HUES64 (cell line): Measurements from ENCODE around the gene GALNT17.

ENCODE experiments used
- H3K27ac ChIP-seq: 2 replicates; pipeline ENCODE4 v1.7.0; 2013; ENCODE audit warnings: low read depth, low read length, inconsistent platforms
- H3K27me3 ChIP-seq: 2 replicates; pipeline ENCODE4 v1.6.1; 2013; ENCODE audit warnings: mild to moderate bottlenecking, low read length; ENCODE audit not compliant: insufficient read depth
- H3K36me3 ChIP-seq: 2 replicates; pipeline ENCODE4 v1.6.1; 2013; ENCODE audit warnings: mild to moderate bottlenecking, low read length; ENCODE audit not compliant: insufficient read depth
- H3K4me1 ChIP-seq: 2 replicates; pipeline ENCODE4 v1.6.1; 2013; ENCODE audit warnings: mild to moderate bottlenecking, low read length, moderate library complexity; ENCODE audit not compliant: insufficient read depth
- H3K4me3 ChIP-seq: 2 replicates; pipeline ENCODE4 v1.5.1; 2013; ENCODE audit warnings: mild to moderate bottlenecking, low read length, moderate library complexity
- H3K9ac ChIP-seq: 2 replicates; pipeline ENCODE4 v1.6.1; 2013; ENCODE audit warnings: mild to moderate bottlenecking, low read depth, low read length
- H3K9me3 ChIP-seq: 2 replicates; pipeline ENCODE4 v1.6.1; 2013; ENCODE audit warnings: low read depth, low read length; ENCODE audit not compliant: insufficient read depth
- WGBS: fragments of 150-250, 120-280 bp; methylation state at CpG from one replicate; pipeline ENCODE4 v1.1.7; 2013; ENCODE audit warnings: missing lambda C conversion rate; 5-methylcytosine and 5-hydroxymethylcytosine counted together

The GALNT17 gene

DNA sequence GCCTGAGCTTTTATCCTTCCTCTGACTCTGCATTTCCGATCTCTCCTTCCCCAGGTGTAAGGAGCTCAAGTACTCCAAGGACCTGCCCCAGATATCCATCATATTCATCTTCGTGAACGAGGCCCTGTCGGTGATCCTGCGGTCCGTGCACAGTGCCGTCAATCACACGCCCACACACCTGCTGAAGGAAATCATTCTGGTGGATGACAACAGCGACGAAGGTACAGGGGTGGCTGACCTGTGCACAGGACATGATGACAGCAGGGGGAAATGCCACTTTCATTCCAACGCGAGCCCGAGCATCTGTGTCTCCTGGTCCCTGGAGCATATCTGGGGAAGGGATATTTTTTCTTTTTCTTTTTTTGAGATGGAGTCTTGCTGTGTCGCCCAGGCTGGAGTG, 256.2 kb downstream of the GALNT17 start:
- Histone ChIP-seq H3K4me3 (no peak overlapping the region), H3K9me3 (no peaks in the 10 kb centered on the region), H3K4me1 (peaks cover 12% of the 10 kb centered on the region; the same call in 1 of the 2 replicates), H3K36me3 (peaks cover 16% of the 10 kb centered on the region; the same call in 1 of the 2 replicates), H3K27me3 (no peaks in the 10 kb centered on the region), H3K27ac (no peak overlapping the region), H3K9ac (no peak overlapping the region)
- WGBS: 96% methylated on average over 13 of the region's 14 CpGs

DNA sequence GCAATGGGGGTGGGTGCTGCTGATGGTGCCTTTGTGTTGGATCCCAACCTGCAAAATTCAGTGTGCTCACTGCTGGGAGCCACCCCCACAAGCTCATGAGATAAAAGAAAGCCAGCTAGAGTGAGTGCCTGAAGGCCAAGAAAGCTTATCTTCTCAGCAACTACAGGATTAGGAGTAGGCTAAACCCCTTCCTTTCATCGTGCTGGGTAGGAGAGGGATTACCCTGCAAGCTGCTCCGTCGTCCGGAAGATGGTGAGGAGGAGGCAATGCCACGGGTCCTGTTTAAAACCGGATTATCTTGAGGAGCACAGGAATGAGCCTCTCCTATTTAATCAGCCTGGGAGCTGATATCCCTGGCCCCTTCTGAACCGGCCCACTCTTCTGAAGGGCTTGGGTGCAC, 258.0 kb downstream of the GALNT17 start:
- 0 out of 2 replicates have a peak, but pooled peaks cover under 1% of the 10 kb centered on the region for H3K9me3 ChIP-seq
- no peak overlapping the region for H3K4me3 ChIP-seq
- no peaks in the 10 kb centered on the region for H3K27me3 ChIP-seq
- WGBS: 85% methylated on average over 7 of the region's 7 CpGs
- peaks cover 16% of the 10 kb centered on the region for H3K36me3 ChIP-seq
- H3K4me1 ChIP-seq: 0 out of 2 replicates have a peak, but pooled peaks cover 11% of the 10 kb centered on the region
- H3K27ac ChIP-seq: no peak overlapping the region
- H3K9ac ChIP-seq: no peak overlapping the region

DNA sequence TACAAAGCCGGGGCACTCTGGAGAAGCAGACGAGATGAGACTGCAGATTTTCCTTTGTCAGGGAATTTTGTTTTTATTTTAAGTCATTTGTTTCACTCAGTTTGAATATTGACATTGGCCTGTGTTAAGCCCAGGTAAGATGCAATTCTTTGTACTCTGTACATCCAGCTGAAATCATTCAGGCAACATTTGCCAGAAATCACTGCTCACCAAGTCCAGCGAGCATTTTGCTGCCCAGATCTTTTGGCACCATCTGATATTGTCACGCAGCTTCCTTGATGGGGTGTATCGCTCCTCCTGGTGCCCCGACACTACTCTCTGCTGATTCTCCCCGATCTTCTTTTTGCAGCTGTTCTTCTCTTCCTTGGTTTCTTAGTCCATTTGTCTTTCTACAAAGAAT, 261.7 kb downstream of the GALNT17 start:
- Histone ChIP-seq H3K4me1 (0 out of 2 replicates have a peak, but pooled peaks cover 6% of the 10 kb centered on the region), H3K27me3 (no peaks in the 10 kb centered on the region), H3K36me3 (peaks cover 27% of the 10 kb centered on the region), H3K4me3 (no peak overlapping the region), H3K9me3 (peaks cover 17% of the 10 kb centered on the region; the same call in 1 of the 2 replicates), H3K27ac (no peak overlapping the region), H3K9ac (no peak overlapping the region)
- WGBS: 95% methylated on average over 7 of the region's 7 CpGs

DNA sequence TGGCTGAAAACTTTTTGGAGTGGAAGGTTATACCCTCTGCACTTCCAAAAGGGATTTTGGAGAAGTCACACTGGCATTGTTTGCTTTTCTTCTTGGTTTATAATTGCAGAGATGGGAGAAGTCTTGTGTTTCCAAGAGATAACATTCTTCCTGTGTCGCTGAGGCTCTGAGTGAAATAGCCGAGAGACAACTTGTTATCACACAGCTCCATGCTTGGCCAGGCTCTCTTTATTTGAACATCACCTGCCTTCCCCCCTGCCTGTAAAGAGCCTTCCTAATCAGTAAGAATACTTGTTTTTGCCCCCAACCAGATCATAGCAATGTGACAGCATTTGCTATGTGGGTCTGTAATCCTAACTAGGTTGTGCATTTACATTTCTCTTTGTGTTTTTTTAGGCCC, 270.7 kb downstream of the GALNT17 start:
- no peaks in the 10 kb centered on the region for H3K27me3 ChIP-seq

DNA sequence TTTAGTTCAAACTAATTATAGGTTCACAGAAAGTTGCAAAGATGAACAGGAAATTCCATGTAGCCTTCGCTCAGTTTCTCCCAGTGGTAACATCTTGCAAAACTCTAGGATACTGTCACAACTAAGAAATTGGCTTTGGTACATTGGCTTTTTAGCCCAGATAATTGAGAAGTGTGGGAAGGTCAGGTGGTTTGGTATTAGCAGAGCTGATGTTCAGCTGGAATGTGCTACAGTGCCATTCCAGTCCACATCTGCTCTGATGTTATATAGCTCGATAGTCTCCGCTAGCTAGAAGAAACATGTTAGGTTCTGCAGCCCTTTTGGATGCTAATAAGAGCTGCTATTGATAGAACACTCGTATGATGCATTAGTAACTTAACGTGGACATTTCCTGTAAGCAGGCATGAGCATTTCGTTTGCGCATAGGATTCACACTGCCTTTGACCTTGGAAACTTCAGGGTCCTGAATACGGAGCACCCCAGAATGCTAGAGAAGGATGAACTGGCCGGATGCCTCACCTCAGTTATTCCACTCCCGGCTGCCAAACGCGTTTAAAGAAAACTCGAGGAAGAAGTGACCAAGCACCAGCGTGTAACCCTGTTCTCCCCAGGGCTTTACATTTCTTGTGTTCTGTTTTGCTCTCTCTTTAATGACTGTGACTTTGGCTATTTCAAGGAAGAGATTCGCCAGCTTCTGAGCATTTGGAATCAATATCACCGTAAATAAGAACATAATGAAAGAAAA, 271.4 kb downstream of the GALNT17 start:
- Histone ChIP-seq H3K9ac (no peak overlapping the region), H3K4me3 (no peak overlapping the region), H3K36me3 (peaks cover 18% of the 10 kb centered on the region), H3K27ac (no peak overlapping the region), H3K9me3 (peaks cover 7% of the 10 kb centered on the region; the same call in 1 of the 2 replicates), H3K4me1 (peaks cover 4% of the 10 kb centered on the region; the same call in 1 of the 2 replicates), H3K27me3 (no peaks in the 10 kb centered on the region)
- WGBS: 90% methylated on average over 16 of the region's 16 CpGs

More for the DNA sequence above, 270.7 kb downstream of the GALNT17 start:
- H3K27ac ChIP-seq: no peak overlapping the region
- no peak overlapping the region for H3K9ac ChIP-seq
- H3K4me1 ChIP-seq: peaks cover 4% of the 10 kb centered on the region; the same call in 1 of the 2 replicates
- peaks cover 7% of the 10 kb centered on the region; the same call in 1 of the 2 replicates for H3K9me3 ChIP-seq
- peaks cover 18% of the 10 kb centered on the region for H3K36me3 ChIP-seq
- WGBS: 84% methylated on average over 2 of the region's 2 CpGs
- H3K4me3 ChIP-seq: no peak overlapping the region

DNA sequence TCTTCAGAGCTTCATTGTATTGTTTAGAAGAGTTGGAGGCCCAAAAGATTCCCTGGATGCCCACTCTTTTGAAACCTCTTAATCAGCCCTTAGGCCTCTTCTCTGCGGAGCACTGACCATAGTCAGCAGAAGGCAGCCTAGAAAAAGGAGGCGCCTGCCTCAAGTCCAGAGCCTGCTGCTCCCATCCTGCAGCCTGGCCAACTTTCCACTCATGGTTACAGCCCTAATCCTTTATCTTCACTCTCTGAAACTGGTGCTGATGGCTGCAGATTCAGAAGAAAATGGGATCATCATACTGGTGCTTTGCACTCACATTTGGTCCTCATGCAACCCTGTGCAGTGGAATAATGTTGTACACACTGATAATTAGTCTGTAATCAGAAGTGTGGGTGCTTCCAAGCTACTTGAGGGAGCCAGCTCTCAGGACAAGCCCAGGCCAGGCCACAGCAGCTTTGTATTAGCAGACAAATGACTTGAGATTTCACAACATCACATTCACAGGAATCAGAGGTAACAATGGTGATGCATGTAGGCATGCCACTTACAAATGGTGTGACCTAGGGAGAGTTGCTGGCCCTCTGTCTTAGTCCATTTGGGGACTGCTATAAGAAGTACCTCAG, 272.9 kb downstream of the GALNT17 start:
- Histone ChIP-seq H3K4me1 (peaks cover 4% of the 10 kb centered on the region; the same call in 1 of the 2 replicates), H3K9ac (no peak overlapping the region), H3K27me3 (no peaks in the 10 kb centered on the region), H3K36me3 (peaks cover 18% of the 10 kb centered on the region), H3K9me3 (peaks cover 7% of the 10 kb centered on the region; the same call in 1 of the 2 replicates), H3K27ac (no peak overlapping the region), H3K4me3 (no peak overlapping the region)
- 100% methylated on average over 2 of the region's 2 CpGs for WGBS

DNA sequence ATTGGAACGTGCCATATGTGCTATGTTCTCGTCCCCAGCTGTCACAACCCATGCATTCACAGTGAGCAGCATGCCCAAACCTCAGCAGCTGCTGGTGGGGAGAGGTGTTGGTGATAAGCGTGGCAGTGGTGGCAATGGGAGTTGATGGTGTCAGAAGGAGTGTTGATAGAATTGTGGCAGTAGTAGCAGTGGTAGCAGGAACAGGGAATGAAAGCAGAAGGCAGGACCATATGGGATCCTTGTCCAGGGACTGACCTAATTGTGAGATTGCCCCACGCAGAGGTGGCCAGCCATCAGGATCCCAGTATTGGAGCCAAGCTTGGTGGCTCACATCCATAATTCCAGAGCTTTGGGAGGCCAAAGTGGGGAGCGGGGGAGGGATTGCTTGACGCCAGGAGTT, 276.3 kb downstream of the GALNT17 start:
- H3K4me3 ChIP-seq: no peak overlapping the region
- 96% methylated on average over 6 of the region's 6 CpGs for WGBS
- H3K9me3 ChIP-seq: peaks cover 7% of the 10 kb centered on the region; the same call in 1 of the 2 replicates
- no peaks in the 10 kb centered on the region; the same call in 1 of the 2 replicates for H3K4me1 ChIP-seq
- H3K27ac ChIP-seq: no peak overlapping the region
- no peaks in the 10 kb centered on the region for H3K27me3 ChIP-seq
- H3K36me3 ChIP-seq: peaks cover 18% of the 10 kb centered on the region
- H3K9ac ChIP-seq: no peak overlapping the region

DNA sequence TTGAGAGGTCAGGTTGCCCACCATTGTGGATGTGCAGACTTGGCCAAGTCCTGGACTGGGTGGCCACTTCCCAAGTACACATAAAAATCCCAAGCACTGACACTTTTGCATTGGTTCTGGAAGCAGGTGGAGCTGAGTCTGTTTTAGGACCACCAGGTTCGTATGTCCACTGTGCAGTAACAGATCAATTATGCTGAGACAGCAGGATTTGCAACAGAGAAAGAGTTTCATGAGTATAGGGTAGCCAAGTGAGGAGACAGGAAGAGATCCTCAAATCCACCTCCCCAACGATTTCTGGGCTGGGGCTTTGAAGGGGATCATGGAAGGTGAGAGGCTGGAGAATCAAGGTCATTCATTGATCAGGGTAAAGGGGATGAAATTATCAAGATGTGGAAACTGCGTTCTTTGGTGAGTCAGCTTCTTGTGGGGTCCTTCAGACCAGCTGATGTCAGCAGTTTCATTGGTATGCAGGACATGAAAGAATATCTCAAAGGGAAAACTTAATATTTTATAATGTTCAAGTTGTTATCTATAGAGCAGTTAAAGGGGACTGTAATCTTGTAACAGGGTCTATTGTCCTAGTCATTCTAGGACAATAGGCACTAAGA, 277.7 kb downstream of the GALNT17 start:
- no peaks in the 10 kb centered on the region for H3K27me3 ChIP-seq
- H3K4me1 ChIP-seq: no peaks in the 10 kb centered on the region
- H3K9ac ChIP-seq: no peak overlapping the region
- H3K27ac ChIP-seq: no peak overlapping the region
- 0 out of 2 replicates have a peak, but pooled peaks cover 4% of the 10 kb centered on the region for H3K9me3 ChIP-seq
- H3K36me3 ChIP-seq: peaks cover 6% of the 10 kb centered on the region
- 94% methylated on average over 3 of the region's 3 CpGs for WGBS
- H3K4me3 ChIP-seq: no peak overlapping the region

DNA sequence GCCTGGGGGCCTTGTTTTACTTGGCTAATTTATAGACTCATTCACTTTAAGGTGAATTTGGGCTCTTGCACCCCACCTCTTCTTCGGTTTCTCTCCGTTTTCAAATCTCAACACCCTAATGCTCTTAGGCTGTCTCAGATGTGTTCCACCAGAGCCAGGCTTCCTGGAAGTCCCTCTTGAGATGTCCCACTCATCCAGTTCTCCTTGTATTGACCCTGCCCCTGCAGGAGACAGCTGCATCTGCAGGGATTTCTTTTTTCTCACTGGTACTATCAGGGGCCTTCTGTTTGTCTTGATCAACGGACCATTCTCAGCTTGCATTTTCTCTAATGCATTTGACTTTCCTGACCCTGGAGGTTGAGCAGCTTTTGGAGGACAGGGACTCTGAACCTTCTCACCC, 279.5 kb downstream of the GALNT17 start:
- Histone ChIP-seq H3K9me3 (no peaks in the 10 kb centered on the region), H3K27ac (no peak overlapping the region)
- 91% methylated on average over 3 of the region's 3 CpGs for WGBS

DNA sequence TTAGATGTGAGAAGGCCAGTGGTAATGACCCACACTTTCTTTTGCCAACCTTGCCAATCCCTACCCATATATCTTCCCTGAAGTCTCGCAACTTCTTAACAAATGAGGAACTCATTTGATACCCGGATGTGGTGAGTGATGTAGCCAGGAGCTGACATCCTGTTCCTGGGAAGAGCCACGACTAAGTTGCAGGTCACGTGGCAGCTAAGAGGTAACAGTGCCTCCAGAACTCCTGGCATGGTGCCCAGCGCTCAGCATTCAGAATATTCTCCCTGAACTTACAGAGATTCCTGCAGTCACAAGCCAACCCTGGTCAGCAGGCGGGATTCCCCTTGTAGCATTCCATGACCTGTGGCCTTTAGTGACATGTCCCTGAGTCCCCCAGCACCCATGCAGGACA, 282.5 kb downstream of the GALNT17 start:
- 96% methylated on average over 6 of the region's 6 CpGs for WGBS
- Histone ChIP-seq H3K4me3 (no peak overlapping the region), H3K9ac (no peak overlapping the region), H3K27ac (no peak overlapping the region), H3K27me3 (no peaks in the 10 kb centered on the region), H3K36me3 (peaks cover 35% of the 10 kb centered on the region), H3K9me3 (no peaks in the 10 kb centered on the region), H3K4me1 (no peaks in the 10 kb centered on the region)

More for the DNA sequence above, 279.5 kb downstream of the GALNT17 start:
- no peaks in the 10 kb centered on the region for H3K4me1 ChIP-seq
- H3K4me3 ChIP-seq: no peak overlapping the region
- H3K27me3 ChIP-seq: no peaks in the 10 kb centered on the region
- no peak overlapping the region for H3K9ac ChIP-seq
- H3K36me3 ChIP-seq: peaks cover 11% of the 10 kb centered on the region
